ENCODE measurements around the gene COTL1.

COTL1 gene
- 163 to 184 (median 172) reads per million in 4 experiments for total RNA-seq

GRCh38 chr16:84617791-84618580 lies at the start of gene COTL1:
Gene COTL1, minus strand, starts transcription at chr16:84618078. Its CDS starts 164 bp downstream, at chr16:84617914.
- DNase-seq = peak; percentile 88

GRCh38 chr16:84665843-84666242 lies 48.0 kb upstream of the COTL1 start:
- no peak for DNase-seq

GRCh38 chr16:84665359-84665758 lies 47.5 kb upstream of the COTL1 start:
- no peak for DNase-seq

GRCh38 chr16:84663433-84664101 lies 45.7 kb upstream of the COTL1 start:
- no peak for DNase-seq

GRCh38 chr16:84662471-84662870 lies 44.6 kb upstream of the COTL1 start:
- no peak for DNase-seq

GRCh38 chr16:84661418-84662060 lies 43.7 kb upstream of the COTL1 start:
- DNase-seq = no peak

GRCh38 chr16:84660973-84661372 lies 43.1 kb upstream of the COTL1 start:
- no peak for DNase-seq

GRCh38 chr16:84659656-84660300 lies 41.9 kb upstream of the COTL1 start:
- DNase-seq = no peak

- DNase-seq = no peak
Observed at GRCh38 chr16:84658690-84659089, 40.8 kb upstream of the COTL1 start.

- no peak for DNase-seq
Observed at GRCh38 chr16:84657229-84657837, 39.5 kb upstream of the COTL1 start.

GRCh38 chr16:84656649-84657048 lies 38.8 kb upstream of the COTL1 start:
- DNase-seq = no peak

GRCh38 chr16:84654998-84655397 lies 37.1 kb upstream of the COTL1 start:
- DNase-seq = no peak

GRCh38 chr16:84654238-84654637 lies 36.4 kb upstream of the COTL1 start:
- DNase-seq = no peak

GRCh38 chr16:84652566-84652965 lies 34.7 kb upstream of the COTL1 start:
- DNase-seq = peak; percentile 9

GRCh38 chr16:84650062-84650991 lies 32.4 kb upstream of the COTL1 start:
- DNase-seq = no peak

GRCh38 chr16:84649511-84649861 lies 31.6 kb upstream of the COTL1 start:
- DNase-seq = no peak

- peak; percentile 37 for DNase-seq
Observed at GRCh38 chr16:84648595-84649510, 31.0 kb upstream of the COTL1 start.

- peak; percentile 63 for DNase-seq
Observed at GRCh38 chr16:84647828-84648594, 30.1 kb upstream of the COTL1 start, which contains the start of gene KLHL36. Gene KLHL36, plus strand, starts transcription at chr16:84648511. Its CDS starts 2,357 bp downstream, at chr16:84650868.

GRCh38 chr16:84643674-84644073 lies 25.8 kb upstream of the COTL1 start:
- DNase-seq = no peak

- no peak for DNase-seq
Observed at GRCh38 chr16:84643180-84643583, 25.3 kb upstream of the COTL1 start.

Measured in effector CD8-positive, alpha-beta T cell (primary cell).